ENCODE data around the gene SV2A.

DNA sequence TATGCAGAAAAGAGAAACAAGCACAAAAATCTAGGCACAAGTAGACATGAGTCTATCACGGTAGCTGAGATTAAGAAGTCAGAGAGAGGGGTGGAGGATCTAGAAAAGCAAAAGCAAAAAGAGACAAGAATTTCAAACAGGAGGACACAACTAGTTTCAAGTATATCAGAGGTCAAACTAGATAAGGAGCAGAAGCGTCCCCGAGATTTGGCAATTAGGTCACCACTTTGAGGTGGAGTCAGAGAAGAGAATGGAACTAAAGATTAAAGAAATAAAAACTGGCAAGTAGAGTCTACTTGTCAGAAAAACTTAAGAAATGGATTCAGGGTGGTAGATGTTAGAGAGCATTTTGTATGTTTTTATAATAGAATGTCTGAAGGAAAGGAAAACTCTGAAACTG lies 7.7 kb upstream of the SV2A start:
- TF ChIP-seq POLR2A (IDR thresholded peaks at IDR 0.05): no peak
- TF ChIP-seq, protein P1, sequence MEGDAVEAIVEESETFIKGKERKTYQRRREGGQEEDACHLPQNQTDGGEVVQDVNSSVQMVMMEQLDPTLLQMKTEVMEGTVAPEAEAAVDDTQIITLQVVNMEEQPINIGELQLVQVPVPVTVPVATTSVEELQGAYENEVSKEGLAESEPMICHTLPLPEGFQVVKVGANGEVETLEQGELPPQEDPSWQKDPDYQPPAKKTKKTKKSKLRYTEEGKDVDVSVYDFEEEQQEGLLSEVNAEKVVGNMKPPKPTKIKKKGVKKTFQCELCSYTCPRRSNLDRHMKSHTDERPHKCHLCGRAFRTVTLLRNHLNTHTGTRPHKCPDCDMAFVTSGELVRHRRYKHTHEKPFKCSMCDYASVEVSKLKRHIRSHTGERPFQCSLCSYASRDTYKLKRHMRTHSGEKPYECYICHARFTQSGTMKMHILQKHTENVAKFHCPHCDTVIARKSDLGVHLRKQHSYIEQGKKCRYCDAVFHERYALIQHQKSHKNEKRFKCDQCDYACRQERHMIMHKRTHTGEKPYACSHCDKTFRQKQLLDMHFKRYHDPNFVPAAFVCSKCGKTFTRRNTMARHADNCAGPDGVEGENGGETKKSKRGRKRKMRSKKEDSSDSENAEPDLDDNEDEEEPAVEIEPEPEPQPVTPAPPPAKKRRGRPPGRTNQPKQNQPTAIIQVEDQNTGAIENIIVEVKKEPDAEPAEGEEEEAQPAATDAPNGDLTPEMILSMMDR (IDR thresholded peaks at IDR 0.05 in 4 of 5, conservative IDR thresholded peaks at IDR 0.05 in 1 of 5): no peak
